Activated T-helper 1 cell treated with Interleukin-2 at 50 U/mL for 16 hours (primary cell): ENCODE data around the gene EHMT1.
"Not testable (repeated sequence)": the region's sequence is repeated elsewhere in the genome, so short reads cannot be mapped to it uniquely, and the experiment has no call there.

Source experiments
- DNase-seq: peaks from one replicate; pipeline ENCODE4 v3.0.0-alpha.2; 2020; ENCODE audit warnings: low read depth

The EHMT1 gene

DNA sequence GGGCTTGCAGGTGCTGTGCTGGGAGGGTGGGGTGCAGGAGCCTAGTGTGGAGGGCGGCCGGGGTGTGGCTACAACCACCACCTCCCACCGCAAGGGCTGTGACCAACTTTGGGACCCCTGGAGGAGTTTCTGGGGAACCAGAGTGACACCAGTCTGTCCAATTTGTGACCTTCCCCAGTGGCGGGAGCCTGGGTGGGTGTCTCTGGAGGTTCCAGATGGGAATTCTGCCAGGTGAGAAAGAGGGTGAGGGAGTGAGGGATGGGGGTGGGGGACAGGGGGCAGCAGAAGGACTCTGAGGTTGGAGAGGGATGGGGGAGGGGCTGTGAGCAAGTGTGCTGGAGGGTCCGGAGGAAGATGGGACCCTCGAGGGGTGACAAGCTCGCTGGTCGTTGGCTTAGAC, 254.6 kb downstream of the EHMT1 start:
- DNase-seq = no peak

DNA sequence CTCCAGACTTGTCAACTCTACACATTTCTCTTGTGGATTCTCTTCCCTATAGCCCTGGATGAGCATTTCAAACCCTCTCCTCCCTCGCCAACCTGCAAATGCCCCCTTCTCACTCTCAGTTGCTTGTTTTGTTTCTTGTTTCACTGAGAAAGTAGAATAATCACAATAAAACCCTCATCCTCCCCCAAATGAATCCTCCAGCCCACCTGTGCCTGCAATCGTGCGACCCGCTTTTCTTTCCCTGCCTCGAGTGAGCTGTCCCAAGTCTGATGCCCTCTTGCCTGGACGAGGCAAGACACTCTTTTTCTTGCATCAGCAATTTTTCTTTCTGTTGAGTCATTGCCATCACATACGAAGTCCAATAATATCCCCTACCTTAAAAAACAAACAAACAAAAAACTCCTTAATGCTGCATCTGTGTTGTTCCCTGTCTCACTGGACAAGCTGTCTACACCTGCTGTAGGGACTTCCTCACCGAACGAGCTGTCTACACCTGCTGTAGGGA, 255.1 kb downstream of the EHMT1 start:
- DNase-seq = no peak

GRCh38 chr9:137875354-137875753, 256.5 kb downstream of the EHMT1 start:
- no peak for DNase-seq

- DNase-seq = no peak
These were observed 257.0 kb downstream of the EHMT1 start for GRCh38 chr9:137875846-137876245.

- no peak for DNase-seq
These were observed 257.5 kb downstream of the EHMT1 start for GRCh38 chr9:137876269-137876668.

- no peak for DNase-seq
These were observed 258.1 kb downstream of the EHMT1 start for GRCh38 chr9:137876781-137877386.

DNA sequence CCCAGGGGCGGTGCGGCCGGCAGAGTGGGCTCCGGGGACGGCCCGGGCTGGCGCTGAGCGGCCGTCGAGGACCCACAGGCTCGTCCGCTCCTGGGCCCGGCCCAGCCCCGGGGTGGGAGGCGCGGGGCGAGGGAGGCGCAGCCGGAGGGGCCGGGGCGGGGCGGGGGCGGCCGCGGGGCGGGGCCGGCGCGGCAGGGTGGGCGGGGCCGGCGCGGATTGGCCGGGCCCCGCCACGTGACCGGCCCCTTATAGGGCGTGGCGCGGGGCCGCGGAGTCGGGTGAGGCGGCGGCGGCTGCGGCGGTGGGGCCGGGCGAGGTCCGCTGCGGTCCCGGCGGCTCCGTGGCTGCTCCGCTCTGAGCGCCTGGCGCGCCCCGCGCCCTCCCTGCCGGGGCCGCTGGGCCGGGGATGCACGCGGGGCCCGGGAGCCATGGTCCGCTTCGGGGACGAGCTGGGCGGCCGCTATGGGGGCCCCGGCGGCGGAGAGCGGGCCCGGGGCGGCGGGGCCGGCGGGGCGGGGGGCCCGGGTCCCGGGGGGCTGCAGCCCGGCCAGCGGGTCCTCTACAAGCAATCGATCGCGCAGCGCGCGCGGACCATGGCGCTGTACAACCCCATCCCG, 258.8 kb downstream of the EHMT1 start, which contains the start of gene CACNA1B:
CACNA1B (plus strand) TSS at position 277 of the 617 bp plus-strand sequence; CDS start at position 429, 152 bp downstream.
- not testable (repeated sequence) for DNase-seq

- no peak for DNase-seq
These were observed 259.5 kb downstream of the EHMT1 start for GRCh38 chr9:137878146-137878941.

DNA sequence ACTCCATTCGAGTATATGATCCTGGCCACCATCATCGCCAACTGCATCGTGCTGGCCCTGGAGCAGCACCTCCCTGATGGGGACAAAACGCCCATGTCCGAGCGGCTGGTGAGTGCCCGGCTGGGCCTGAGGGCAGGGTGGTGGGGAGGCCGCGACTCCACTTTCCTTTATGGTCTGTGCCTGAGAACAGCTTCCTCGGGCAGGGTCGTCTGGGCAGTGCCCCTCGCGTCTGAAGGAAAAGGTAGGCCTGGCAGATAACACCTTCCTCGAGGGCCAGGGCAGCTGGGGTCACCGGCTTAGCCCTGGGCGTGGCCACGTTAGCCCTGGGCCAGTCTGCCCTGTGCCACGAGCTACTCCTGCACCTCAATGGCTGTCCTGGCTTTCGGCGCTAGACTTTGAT, 260.2 kb downstream of the EHMT1 start:
- DNase-seq = no peak

DNA sequence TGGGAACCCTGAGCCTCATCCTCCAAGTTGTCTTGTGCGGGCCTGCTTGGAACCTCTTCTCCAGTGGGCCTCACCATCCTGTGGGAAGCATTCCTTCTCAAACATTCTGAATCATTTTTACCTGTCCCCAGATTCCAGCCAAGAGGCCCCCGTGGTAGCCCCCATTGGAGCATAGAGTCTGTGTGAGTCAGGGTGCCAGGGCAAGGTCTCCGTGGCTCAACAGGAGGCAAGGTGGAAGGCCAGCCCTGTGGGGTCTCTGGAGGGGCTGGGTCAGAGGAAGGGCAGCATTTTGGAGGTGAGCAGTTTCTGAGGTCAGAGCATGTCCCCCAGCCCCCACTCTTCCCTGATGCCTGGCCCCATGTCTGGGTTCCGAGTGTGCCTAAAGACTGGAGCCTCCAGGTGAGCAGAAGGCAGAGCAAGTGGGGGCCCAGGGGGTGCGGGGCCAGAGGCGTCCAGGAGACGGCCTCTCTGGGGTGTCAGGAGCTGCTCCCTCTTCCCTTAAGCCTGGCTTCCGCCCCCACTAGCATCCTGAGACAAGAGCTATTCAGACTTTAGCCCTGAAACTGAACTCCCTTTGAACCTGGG, 260.9 kb downstream of the EHMT1 start:
- DNase-seq = no peak

GRCh38 chr9:137880160-137880975, 261.6 kb downstream of the EHMT1 start:
- DNase-seq = no peak

DNA sequence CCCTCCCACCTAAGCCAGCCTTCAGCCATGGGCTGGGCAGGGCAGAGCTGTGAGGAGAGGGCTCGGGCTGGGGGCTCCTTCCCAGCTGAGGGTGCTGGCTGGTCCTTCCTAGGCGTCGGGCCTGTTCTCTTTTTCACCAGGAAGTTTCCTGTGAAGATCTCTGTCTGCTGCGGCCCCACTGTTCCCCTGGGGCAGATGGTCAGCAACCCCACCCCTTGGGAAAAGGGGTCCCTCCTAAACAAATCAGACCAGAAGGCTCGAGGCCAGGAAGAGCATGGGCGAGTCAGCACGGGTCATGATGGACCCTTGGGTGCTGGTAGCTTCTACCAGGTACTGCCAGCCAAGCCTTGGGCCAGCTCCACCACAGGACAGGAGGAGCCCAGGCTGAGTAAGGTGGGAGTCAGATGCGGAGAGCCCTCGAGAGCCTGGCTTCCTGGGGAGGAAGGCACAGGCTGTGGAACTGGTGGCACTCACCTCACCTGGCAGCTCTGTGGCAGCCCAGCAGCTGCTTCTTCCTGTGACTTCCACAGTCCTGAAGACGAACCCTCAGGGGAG, 262.2 kb downstream of the EHMT1 start:
- no peak for DNase-seq

- no peak for DNase-seq
These were observed 263.0 kb downstream of the EHMT1 start for GRCh38 chr9:137881591-137882505.

DNA sequence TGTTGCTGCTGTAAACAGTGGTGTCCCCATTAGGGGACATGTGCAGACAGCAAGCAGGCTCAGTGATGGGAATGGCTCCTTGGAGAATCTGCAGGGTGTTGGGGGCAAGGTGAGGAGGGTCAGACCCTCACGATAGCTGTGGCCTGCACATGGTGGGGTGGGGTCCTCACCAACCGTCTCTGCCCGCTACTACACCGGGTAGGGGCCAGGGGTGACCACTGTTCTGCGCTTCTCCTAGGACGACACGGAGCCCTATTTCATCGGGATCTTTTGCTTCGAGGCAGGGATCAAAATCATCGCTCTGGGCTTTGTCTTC, 263.7 kb downstream of the EHMT1 start:
- DNase-seq = no peak

GRCh38 chr9:137883977-137884376, 265.2 kb downstream of the EHMT1 start:
- not testable (repeated sequence) for DNase-seq

GRCh38 chr9:137884547-137884946, 265.7 kb downstream of the EHMT1 start:
- not testable (repeated sequence) for DNase-seq

GRCh38 chr9:137885121-137885520, 266.3 kb downstream of the EHMT1 start:
- not testable (repeated sequence) for DNase-seq
